Measurements from ENCODE around the gene ME2.
"Not testable (repeated sequence)": the region's sequence is repeated elsewhere in the genome, so short reads cannot be mapped to it uniquely, and the experiment has no call there.

ME2 gene

DNA sequence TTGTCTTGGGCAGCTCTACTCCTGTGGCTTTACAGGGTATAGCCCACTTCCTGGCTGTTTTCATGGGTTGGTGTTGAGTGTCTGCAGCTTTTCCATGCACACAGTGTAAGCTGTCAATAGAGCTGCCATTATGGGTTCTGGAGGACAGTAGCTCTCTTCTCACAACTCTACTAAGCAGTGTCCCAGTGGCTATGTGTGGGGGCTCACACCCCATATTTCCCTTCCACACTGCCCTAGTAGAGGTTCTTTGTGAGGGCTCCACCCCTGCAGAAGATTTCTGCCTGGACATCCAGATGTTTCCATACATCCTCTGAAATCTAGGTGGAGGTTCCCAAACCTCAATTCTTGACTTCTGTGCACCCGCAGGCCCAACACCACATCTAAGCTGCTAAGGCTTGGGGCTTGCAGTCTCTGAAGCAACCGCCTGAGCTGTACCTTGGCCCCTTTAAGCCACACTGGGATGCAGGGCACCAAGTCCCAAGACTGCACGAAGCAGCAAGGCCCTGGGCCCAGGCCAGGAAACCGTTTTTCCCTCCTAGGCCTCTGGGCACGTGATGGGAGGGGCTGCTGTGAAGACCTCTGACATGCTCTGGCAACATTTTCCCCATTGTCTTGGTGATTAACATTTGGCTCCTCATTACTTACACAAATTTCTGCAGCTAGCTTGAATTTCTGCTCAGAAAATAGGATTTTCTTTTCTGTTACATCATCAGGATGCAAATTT lies 98.3 kb downstream of the ME2 start:
- DNase-seq (ENCODE audit: low spot score), result no peak

DNA sequence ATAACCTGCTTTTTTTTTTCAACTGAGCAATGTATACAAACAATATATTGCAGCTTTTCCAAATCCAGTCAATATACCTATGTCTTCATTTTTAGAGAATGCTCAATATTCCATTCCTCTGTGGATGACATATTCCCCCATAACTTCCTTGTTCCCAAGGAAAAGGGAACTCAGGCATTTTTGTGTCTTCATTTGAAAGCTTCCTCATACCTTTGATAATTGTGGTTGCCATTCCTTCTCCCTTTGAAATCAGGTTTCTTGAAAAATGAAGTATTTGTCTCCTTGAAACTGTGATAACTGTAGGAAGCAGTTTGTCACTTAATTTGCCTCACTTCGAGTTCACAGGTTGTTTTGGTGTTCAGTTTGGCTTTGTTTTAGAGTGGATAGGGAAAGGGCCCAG lies 102.5 kb downstream of the ME2 start:
- no peak for DNase-seq (ENCODE audit: low spot score)

DNA sequence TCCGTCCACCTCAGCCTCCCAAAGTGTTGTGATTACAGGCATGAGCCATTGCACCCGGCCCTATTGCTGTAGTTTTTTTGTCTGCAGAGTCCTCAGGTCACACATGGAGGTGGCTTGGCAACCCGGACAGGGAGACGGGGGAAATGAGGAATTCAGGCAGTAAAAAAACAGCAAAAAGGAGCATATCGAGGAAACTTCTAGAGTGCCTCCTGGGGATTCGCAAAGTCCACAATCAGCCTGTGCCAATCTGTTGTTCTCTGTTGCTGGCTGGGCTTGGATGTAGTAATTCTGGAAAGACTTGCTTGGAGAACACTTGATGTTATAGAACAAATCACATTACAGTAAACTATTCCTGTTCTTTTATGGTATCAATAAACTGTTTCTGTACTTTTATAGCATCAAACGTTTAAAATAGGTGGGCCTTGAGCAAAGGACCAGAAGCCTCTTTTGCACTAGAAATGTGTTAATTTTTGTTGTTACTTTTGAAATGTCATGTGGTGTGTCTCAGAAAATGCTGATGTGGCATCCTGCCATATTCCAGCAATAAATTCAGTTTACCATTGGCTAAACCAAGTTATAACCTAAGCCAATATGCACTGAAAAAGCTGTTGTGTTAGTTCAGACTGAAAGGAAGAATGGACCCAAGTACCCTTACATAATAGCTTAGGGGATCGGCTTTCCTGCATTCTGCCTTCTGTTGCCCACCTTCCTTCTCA lies 103.3 kb downstream of the ME2 start:
- DNase-seq (ENCODE audit: low spot score), result no peak

DNA sequence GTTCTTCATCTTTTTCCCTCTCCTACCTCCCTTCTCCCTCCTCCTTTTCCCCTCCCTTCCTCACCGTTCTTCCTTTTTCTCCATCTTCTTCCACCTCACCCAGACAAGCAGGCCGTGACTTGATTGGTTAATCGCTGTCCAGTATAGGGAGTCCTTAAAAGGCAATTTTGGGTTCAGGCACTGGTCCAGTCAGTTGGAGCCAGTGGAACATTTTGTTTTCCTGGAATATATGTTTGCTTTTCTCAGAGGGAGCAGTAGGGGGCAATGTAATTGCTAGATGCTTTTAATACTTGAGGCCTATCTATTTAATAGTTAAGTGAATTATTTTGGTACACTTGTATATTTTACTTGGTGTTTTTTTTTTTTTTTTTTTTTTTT lies 103.9 kb downstream of the ME2 start:
- no peak for DNase-seq (ENCODE audit: low spot score)

DNA sequence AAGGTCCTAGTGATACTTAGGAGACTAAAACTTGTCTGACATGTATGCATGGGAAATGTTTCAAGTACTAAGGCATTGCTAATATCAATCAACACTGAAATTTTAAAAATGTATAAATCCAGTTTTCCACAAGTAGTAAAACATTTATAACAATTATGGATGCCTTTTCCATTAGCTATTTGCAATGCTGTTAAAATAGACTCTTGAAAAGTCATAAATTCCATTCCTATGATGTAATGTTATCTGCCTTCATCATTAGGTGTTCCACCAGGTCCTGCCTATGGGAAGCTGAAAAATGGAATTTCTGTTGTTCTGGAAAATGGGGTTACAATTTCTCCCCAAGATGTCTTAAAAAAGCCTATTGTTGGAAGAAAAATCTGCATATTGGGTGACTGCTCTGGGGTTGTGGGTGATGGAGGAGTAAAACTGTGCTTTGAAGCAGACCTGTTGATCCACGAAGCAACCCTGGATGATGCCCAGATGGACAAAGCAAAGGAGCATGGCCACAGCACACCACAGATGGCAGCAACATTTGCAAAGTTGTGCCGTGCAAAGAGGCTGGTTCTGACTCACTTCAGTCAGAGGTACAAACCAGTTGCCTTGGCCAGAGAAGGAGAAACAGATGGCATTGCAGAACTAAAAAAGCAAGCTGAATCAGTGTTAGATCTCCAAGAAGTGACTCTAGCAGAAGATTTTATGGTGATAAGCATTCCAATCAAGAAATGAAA lies 107.6 kb downstream of the ME2 start:
- no peak for DNase-seq (ENCODE audit: low spot score)

DNA sequence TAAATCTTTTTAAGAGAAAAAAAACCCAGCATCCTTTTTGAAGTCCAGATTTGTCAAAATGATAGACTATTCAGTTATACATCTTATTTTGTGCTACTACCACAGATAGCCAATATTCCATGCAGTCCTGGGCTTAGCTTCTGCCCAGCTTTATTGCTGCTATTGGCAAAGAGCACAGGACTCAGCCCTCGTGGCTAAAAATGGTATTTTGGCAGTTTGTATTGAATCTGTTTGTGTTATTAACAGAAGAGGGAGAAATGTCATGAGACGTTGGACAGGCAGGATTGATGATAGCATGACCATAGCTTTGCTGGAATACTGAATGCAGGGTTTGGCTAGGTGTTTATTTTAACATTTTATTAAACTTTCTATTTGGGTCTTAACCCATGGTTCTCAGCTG lies 108.3 kb downstream of the ME2 start:
- DNase-seq (ENCODE audit: low spot score), result no peak

DNA sequence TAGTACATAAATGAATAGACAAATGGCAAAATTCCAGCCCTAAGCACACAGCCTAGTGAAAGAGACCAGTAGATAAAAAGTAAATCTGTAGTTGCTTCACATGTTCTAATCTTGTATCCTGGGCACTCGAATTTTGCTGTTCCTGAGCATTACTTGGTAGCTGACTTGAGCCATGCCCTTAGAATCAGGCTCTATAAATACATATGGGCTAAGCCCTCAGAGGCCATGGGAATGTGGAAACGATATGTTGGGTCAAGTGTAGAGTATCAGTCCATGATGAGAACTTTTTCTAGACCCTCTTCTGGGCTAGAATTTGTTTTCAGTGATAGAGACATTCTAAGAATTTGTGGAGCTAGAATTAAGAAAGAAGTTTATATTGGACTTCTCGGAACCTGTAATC lies 110.8 kb downstream of the ME2 start:
- DNase-seq (ENCODE audit: low spot score), result no peak

DNA sequence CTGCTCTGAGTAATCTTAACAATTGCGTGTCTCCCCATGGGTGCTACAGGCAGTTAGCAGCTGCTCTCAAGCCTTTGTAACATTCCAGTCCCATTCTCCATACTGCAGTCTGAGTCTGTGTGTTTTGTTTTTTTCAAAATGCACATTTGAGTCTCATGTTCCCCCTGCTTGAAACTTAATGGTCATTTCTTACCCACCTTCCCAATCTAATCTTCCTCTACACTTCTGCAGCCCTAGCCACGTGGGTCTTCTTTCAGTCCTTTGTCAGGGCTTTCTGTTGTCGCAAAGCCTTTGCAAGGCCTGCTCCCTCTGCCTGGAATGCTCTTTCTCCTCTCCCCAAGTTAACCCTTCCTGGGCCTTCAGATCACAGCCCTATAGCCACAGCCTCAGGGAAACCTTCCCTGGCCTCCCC lies 113.4 kb downstream of the ME2 start:
- no peak for DNase-seq (ENCODE audit: low spot score)

DNA sequence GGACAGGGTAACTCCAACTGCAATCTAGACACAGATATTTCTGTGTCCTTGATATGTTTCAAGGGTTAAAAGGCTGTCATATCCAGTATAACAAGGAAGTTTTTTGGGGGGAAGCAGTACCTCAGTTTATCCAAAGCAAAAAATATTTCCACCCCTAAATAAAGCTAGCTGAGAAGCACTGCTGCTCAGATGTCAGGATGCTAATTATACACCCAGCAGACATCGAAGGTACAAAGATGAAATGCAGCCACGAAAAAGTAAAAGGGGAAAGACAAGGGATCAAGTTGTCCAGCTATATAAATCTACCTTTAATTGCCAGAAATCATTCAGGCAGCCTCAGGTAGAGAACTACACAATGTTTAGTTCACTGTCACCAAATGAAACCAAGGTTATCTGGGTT lies 115.1 kb downstream of the ME2 start:
- DNase-seq (ENCODE audit: low spot score), result no peak

DNA sequence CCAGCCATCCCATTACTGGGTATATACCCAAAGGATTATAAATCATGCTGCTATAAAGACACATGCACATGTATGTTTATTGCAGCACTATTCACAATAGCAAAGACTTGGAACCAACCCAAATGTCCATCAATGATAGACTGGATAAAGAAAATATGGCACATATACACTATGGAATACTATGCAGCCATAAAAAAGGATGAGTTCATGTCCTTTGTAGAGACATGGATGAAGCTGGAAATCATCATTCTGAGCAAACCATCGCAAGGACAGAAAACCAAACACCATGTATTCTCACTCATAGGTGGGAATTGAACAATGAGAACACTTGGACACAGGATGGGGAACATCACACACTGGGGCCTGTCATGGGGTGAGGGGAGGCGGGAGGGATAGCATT lies 124.3 kb downstream of the ME2 start:
- DNase-seq (ENCODE audit: low spot score), result not testable (repeated sequence)

Data from left forelimb (tissue), 1 donor.